Epithelial cell of proximal tubule (primary cell): Measurements from ENCODE around the gene NTSR2. TPM values are rescaled to one million over a fixed set of nuclear protein-coding genes. Genes with fewer than 3 reads are reported as not detected.
A peak's percentile ranks its signal among the peaks of the same experiment; 100 is the strongest.

Source experiments
- DNase-seq: peaks from one replicate; pipeline ENCODE4 v3.0.0-alpha.2; 2011; ENCODE audit warnings: low read depth
- H3K4me3 ChIP-seq: 2 replicates; pipeline ENCODE4 v1.5.1; 2011; ENCODE audit warnings: low read depth, mild to moderate bottlenecking, low read length
- total RNA-seq: library from RNA; depleted of rRNA; stranded (reverse); fragments of >200 nt; gene quantifications from 2 replicates; pipeline ENCODE4 v1.2.3, GENCODE V29; 2015
- TF ChIP-seq, protein P1 (sequence below): conservative IDR thresholded peaks from 2 replicates; pipeline ENCODE4 v1.5.1; 2012; ENCODE audit warnings: low read depth, mild to moderate bottlenecking, low read length

Gene NTSR2
- total RNA-seq, 1 donor from 2014 or later: not detected

DNA sequence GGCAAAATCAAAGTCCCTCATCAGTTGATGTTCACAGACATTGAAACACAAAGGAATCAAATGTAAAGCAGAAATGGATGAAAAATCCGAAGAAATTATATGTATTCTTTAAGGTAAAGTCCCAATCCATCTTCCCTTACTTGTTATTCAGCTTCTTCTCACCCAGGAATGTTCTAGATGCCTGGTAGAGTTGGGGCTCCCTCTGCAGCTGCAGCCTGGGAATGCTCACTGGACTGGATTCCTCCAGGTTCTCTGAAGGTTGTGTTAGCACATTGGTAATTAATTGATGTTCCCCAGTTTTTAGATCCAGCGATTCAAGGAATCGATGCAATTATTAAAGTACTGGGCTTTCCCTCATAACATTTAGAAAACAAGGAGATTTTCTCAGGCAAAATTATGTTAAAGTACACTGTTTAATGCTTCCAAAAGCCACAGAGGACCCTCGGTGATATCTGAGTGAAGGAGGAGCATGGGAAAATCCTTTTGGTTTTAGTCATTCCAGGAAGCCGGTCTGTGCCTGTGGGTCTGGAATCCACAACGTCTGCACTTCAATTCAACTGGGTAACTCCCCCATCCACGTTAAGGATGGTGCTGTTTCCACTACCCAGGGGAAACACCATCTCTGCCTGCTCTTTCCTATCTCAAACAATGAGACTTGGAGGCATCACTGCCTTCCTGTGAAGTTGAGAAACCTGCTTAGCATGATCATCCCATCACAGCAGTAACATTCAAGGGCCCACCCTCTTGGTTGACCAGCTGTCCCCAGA, 22.0 kb downstream of the NTSR2 start:
- TF ChIP-seq, protein P1, sequence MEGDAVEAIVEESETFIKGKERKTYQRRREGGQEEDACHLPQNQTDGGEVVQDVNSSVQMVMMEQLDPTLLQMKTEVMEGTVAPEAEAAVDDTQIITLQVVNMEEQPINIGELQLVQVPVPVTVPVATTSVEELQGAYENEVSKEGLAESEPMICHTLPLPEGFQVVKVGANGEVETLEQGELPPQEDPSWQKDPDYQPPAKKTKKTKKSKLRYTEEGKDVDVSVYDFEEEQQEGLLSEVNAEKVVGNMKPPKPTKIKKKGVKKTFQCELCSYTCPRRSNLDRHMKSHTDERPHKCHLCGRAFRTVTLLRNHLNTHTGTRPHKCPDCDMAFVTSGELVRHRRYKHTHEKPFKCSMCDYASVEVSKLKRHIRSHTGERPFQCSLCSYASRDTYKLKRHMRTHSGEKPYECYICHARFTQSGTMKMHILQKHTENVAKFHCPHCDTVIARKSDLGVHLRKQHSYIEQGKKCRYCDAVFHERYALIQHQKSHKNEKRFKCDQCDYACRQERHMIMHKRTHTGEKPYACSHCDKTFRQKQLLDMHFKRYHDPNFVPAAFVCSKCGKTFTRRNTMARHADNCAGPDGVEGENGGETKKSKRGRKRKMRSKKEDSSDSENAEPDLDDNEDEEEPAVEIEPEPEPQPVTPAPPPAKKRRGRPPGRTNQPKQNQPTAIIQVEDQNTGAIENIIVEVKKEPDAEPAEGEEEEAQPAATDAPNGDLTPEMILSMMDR: peak; percentile 46
- no peak for DNase-seq
- no peak overlapping the region for H3K4me3 ChIP-seq

DNA sequence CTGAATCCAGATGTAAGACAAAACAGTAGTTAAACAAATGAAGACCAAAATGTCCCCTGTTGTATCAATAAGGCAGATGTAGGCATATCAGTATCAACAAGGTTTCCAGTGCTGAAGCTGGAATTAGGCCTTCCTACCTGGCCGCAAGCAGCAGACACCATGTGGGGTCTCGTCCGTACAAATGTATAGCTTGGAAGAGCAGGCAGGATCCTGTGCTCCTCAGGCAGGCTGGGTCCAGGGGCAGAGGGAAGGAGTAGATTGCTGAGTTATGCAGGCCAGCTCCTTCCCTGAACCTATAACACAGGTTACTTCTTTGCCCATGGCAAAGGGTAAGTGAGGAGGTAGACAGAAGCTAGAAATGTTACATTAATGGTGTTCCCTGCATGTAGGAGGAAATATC, 23.5 kb downstream of the NTSR2 start:
- no peak overlapping the region for H3K4me3 ChIP-seq
- TF ChIP-seq, protein P1: no peak
- no peak for DNase-seq

DNA sequence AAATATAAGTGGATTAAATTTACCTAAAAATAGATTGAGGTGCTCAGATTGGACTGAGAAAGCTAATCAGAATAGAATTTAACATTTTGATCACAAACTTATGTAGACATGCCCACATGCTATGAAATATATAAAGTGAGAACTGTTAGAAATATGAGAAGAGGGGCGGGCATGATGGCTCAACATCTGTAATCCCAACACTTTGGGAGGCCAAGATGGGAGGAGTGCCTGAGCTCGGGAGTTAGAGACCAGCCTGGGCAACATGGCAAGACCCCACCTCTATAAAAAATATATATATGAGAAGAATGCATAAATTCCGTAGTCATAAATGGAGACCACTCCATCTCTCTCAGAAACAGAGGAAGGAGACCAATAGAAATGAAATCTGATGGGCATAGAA, 25.7 kb downstream of the NTSR2 start:
- H3K4me3 ChIP-seq: no peak overlapping the region
- no peak for DNase-seq
- TF ChIP-seq, protein P1: no peak

DNA sequence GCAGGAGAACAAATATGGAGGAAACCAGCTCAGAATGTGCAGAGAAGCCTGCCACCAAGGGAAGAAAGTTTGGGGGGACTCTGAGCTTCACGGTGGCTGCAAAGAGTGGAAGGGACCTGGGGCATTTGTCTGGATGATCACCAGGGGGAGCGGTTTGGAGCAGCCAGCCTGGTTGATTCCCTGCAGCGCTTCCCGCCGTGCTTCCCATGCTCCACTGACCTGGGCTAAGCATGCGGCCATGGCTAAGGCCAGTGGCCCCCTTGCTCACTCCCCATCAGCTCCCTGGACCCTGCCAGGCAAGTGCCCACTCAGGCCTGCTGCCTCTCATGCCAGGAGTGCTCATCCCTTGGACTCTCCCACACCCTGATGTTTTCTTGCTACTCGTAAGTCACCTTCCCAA, 27.0 kb downstream of the NTSR2 start:
- no peak overlapping the region for H3K4me3 ChIP-seq
- TF ChIP-seq, protein P1: peak; percentile 8
- DNase-seq: no peak

DNA sequence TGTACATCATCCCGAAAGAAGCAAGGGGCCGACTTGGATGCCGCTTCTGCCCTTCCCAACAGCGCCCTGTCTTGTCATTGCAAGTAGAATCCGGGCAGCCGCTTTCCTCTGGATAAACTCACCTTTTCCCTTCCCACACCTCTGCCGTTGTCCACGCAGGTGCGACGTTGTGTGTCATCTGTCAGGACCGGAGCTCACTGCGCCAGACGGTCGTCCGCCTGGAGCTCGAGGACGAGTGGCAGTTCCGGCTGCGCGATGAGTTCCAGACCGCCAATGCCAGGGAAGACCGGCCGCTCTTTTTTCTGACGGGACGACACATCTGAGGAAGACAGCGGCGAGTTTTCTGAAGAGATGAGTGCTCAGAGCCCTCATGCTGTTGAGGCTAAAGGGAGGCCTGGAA, 29.9 kb downstream of the NTSR2 start:
- DNase-seq: no peak
- no peak overlapping the region for H3K4me3 ChIP-seq
- TF ChIP-seq, protein P1: no peak

DNA sequence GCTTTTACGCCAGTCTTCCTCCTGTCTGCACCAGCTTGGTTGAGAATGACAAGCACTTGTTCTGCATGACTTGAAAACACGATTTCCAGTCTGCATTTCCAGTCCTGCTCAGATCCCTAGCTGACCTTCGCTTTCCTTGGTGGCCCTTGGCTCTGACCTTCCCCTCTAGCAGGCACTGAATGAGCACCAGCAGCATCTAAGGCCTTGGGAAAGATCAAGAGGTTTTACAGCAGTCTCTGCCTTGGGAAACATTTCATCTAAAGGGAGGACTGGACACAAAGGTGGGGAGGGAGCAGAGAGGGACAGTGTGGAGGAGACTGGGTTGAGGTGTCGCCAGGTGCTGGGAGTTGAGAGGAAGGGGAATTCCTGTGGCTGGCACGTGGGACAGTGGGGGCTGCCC, 30.5 kb downstream of the NTSR2 start:
- no peak for DNase-seq
- H3K4me3 ChIP-seq: no peak overlapping the region
- TF ChIP-seq, protein P1: no peak

DNA sequence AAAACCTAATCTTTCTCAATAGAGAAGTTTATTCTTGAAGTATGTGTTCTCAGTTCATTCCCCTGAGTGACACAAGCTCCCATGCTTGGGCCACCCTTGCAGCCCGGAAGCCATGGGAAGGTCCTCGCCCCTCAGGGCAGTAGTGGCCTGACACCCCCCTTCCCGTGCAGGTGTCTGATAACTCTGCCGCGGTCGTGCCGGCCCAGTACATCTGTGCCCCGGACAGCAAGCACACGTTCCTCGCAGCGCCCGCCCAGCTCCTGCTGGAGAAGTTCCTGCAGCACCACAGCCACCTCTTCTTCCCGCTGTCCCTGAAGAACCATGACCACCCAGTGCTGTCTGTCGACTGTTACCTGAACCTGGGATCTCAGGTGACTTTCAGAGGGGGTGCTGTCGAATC, 32.4 kb downstream of the NTSR2 start:
- TF ChIP-seq, protein P1: no peak
- DNase-seq: no peak
- no peak overlapping the region for H3K4me3 ChIP-seq
